22Rv1 (cell line): ENCODE data around the gene GOLGA6L1.
"Not testable (repeated sequence)": the region's sequence is repeated elsewhere in the genome, so short reads cannot be mapped to it uniquely, and the experiment has no call there.

ENCODE experiments used
- CTCF ChIP-seq: fragments of 450-650 bp; IDR thresholded peaks from 2 replicates; pipeline ENCODE4 v1.5.1; 2017; ENCODE audit warnings: mild to moderate bottlenecking
- ZFX ChIP-seq: fragments of 450-650 bp; IDR thresholded peaks from 2 replicates; pipeline ENCODE4 v1.6.1; 2017; ENCODE audit warnings: antibody characterized with exemption, borderline replicate concordance

GRCh38 chr15:23136722-23137121 is at the start of gene GOLGA6L1:
- not testable (repeated sequence) for TF ChIP-seq CTCF, ZFX
